ENCODE measurements around the gene SMPDL3A.

The SMPDL3A gene

GRCh38 chr6:122806291-122806690 is 17.2 kb downstream of the SMPDL3A start:
- DNase-seq: no peak

GRCh38 chr6:122808121-122808885 is 19.2 kb downstream of the SMPDL3A start:
- DNase-seq: no peak

DNA sequence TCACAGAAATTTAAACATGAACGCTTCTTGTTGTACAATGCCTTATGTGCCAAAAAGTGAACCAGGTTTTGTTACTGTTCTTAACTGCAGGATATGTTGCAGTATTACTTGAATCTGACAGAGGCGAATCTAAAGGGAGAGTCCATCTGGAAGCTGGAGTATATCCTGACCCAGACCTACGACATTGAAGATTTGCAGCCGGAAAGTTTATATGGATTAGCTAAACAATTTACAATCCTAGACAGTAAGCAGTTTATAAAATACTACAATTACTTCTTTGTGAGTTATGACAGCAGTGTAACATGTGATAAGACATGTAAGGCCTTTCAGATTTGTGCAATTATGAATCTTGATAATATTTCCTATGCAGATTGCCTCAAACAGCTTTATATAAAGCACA is 19.9 kb downstream of the SMPDL3A start:
- DNase-seq: no peak

DNA sequence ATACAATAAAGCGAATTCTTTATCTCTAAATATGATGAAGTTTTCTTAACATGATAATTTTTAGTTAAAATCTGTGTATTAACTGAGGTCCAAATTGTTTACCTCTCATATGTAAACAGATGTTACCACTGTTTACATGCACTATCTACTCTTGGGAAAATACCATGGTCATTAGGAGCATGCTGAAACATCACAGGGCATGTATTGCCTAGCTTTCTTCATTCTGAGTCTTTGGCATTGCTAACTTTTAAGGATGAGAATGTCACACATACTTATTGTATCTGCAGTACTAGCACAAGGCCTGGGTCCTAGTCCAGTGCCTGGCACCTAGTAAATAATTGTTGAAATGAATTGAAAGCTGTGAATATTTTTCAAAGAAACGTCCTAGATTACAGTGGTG is 20.6 kb downstream of the SMPDL3A start:
- DNase-seq: no peak

DNA sequence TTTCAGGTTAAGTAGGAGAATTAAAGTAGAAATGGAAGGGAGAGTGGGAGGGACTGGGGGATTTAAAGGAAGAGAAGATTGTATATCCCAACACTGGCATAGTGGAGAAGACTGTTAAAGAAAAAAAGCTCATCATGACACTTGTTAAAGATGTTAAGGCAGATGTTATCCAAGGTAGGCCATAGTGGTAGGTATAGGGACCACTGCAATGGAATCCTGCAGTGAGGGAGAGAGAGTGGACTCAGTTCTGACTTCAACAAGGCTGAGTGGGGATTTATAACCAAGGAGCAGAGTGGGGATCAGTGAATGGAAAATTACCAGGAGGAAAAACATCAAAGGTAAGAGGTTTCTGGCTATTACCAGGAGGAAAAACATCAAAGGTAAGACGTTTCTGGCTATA is 21.1 kb downstream of the SMPDL3A start:
- no peak for DNase-seq

GRCh38 chr6:122817358-122817757 is 28.3 kb downstream of the SMPDL3A start:
- DNase-seq: no peak

DNA sequence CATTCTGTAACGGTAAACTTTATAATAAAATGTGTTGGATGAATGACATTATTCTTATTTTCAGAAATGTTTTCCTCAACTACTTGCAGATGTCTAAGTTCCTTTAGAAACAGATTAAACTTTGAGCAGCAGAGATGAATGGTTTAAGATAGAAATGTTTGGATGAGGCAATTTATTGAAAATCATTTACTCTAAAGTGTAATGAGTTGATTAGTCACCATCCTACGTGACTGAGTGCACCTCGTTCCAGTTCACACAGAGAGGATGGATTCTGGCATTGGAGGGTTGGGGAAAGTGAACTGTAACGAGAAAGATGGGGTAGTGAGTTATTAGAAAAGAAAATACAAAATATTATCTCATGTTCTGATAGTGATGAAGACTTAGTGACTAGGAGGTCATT is 28.7 kb downstream of the SMPDL3A start:
- DNase-seq: no peak

GRCh38 chr6:122818866-122819265 is 29.8 kb downstream of the SMPDL3A start:
- DNase-seq: no peak

DNA sequence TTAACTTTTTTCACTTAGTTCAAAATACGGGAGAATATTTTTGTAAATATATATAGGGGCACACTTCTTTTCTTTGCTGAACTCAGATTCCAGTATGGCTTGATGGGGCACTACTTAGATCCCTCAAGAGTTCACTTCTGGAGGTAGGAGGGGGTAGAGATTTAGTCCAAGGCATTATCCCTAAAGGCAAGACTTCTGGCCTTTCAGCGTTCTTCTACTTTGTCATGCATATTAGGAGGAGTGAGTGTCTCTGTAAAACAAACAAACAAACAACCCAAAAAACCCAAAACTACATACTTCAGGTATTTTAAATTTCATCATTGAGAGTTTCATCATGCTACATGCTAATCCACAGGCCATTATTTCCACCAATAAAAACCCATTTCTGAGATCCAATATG is 32.0 kb downstream of the SMPDL3A start:
- no peak for DNase-seq

- no peak for DNase-seq
Measured at GRCh38 chr6:122825163-122825562, 36.1 kb downstream of the SMPDL3A start.

GRCh38 chr6:122829456-122829855 is 40.4 kb downstream of the SMPDL3A start:
- DNase-seq: no peak

- DNase-seq: no peak
Measured at GRCh38 chr6:122831511-122831910, 42.5 kb downstream of the SMPDL3A start.

DNA sequence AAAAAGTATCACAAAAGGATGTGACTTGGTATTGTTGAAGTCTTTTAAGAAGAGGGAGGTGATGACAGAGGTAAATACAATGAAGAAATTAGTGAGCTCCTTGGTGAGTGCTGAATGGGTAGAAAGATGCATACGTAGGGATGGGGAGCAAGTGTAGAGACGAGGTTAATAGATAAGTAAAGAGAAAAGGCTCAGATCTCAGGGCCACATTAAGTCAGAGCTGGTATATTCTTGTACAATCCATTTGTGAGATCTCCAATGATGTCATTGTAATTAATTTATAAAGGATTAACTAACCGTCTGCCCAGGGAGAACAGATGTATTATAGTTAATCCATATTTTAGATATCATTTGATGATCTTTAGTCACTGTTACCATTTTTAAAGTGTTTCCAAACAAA is 43.4 kb downstream of the SMPDL3A start:
- DNase-seq: no peak

- DNase-seq: no peak
Measured at GRCh38 chr6:122833021-122833491, 44.0 kb downstream of the SMPDL3A start.

- no peak for DNase-seq
Measured at GRCh38 chr6:122838060-122838780, 49.2 kb downstream of the SMPDL3A start.

- DNase-seq: peak; percentile 49
Measured at GRCh38 chr6:122839472-122839871, 50.4 kb downstream of the SMPDL3A start.

GRCh38 chr6:122839906-122840305 is 50.8 kb downstream of the SMPDL3A start:
- DNase-seq: no peak

- no peak for DNase-seq
Measured at GRCh38 chr6:122845464-122845863, 56.4 kb downstream of the SMPDL3A start.

DNA sequence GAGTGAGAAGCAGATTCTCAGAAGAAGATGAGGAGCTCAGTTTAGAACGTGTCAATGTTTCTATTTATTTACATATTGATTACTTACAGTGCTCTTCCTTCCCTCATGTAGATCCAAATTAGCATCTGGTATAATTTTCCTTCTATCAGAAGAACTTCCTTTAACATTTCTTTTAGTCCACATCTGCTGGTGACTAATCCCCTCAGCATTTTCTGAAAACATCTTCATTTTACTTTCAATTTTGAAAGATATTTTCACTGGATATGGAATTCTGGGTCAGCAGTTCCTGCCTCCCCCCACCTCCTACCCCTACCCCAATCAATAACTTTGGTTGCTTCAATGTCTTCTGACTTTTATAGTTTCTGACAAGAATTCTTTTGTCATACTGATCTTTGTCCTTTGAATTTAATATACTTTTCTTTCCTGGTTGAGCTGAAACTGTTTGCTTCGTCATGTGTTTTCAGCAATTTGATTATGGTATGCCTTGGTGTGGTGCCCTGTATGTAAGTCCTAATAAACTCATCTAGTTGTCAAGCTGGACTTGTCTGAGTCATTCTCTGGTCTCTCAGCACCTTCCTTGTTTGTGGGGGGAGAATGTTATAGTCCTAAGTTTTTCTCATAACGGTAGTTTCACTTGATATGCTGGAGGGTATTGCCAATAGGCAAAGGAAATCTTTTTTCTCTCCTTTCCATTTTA is 57.0 kb downstream of the SMPDL3A start:
- DNase-seq: no peak

- no peak for DNase-seq
Measured at GRCh38 chr6:122853259-122853995, 64.4 kb downstream of the SMPDL3A start.
